Stimulated activated CD8-positive, alpha-beta memory T cell treated with anti-CD3 and anti-CD28 coated beads, Interleukin-15, amount 100 ng/mL, for 48 hours (primary cell): ENCODE measurements around the gene RPH3AL.
"Not testable (repeated sequence)": the region's sequence is repeated elsewhere in the genome, so short reads cannot be mapped to it uniquely, and the experiment has no call there.

Source experiments
- DNase-seq, 2 donors: peaks; one replicate each; pipeline ENCODE4 v3.0.0-alpha.2; 2020; ENCODE audit warnings: low read depth in 2 of 2

RPH3AL gene

GRCh38 chr17:282000-282911 lies 70.4 kb downstream of the RPH3AL start:
- no peak for DNase-seq

GRCh38 chr17:281365-281999 lies 71.1 kb downstream of the RPH3AL start:
- no peak for DNase-seq

- DNase-seq, result no peak
These were observed 71.7 kb downstream of the RPH3AL start for GRCh38 chr17:280901-281300.

GRCh38 chr17:280216-280615 lies 72.4 kb downstream of the RPH3AL start:
- DNase-seq, result no peak

GRCh38 chr17:279776-280175 lies 72.8 kb downstream of the RPH3AL start:
- DNase-seq, result no peak

- no peak for DNase-seq
These were observed 73.3 kb downstream of the RPH3AL start for GRCh38 chr17:279331-279730.

GRCh38 chr17:278676-279059 lies 73.9 kb downstream of the RPH3AL start:
- no peak for DNase-seq

- no peak for DNase-seq
These were observed 74.4 kb downstream of the RPH3AL start for GRCh38 chr17:278055-278675.

GRCh38 chr17:274902-275301 lies 77.7 kb downstream of the RPH3AL start:
- no peak for DNase-seq

GRCh38 chr17:273981-274832 lies 78.4 kb downstream of the RPH3AL start:
- DNase-seq, result no peak

- DNase-seq, result not testable (repeated sequence)
These were observed 79.8 kb downstream of the RPH3AL start for GRCh38 chr17:272856-273255.

- DNase-seq, result not testable (repeated sequence)
These were observed 80.5 kb downstream of the RPH3AL start for GRCh38 chr17:271928-272623.

- no peak for DNase-seq
These were observed 82.7 kb downstream of the RPH3AL start for GRCh38 chr17:269616-270514.

- no peak for DNase-seq
These were observed 85.6 kb downstream of the RPH3AL start for GRCh38 chr17:266701-267667.

GRCh38 chr17:266219-266618 lies 86.4 kb downstream of the RPH3AL start:
- DNase-seq, result no peak

GRCh38 chr17:265718-266117 lies 86.9 kb downstream of the RPH3AL start:
- no peak for DNase-seq

GRCh38 chr17:263773-264172 lies 88.8 kb downstream of the RPH3AL start:
- DNase-seq, result no peak

- DNase-seq, result no peak
These were observed 89.3 kb downstream of the RPH3AL start for GRCh38 chr17:263271-263670.

GRCh38 chr17:261635-262034 lies 91.0 kb downstream of the RPH3AL start:
- DNase-seq, result no peak
